Measurements from ENCODE around the gene CTBP2.

Gene CTBP2

DNA sequence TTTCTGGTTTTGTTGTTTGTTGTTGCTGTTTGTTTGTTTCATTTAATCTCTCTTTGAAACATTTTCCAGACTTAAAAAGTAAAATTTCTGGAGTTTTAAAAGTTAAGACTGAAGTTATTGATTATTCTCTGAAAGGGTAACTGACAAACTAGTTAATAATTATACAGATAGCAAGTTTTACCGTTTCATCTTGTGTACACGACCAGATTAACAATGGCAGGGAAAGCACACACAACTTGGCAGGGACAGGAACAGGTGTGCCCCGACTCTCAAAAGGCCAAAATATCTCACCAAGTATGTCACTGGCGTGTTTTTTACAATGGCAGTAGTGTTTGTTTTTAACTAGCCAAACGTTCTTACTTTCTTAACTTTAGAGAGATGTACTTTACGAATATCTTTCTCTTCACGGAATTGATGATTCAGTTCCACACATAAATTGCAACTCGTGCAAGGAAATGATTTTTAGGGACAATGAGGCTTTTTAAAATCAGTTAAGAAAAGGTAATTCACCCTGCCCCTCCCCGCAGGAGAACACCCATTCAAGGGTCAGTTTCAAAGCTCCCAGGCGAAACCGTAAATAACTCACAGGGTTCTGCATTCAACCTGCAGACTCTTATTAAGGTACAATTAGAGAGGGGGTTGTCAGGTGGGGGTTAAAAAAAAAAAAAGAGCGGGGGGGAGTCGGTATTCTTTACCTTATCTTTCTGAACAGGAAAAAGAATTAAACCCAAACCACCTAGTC, 3.5 kb downstream of the CTBP2 start:
- TF ChIP-seq HDGF (IDR thresholded peaks at IDR 0.05; ENCODE audit: borderline replicate concordance) (no peak), ARNT (IDR thresholded peaks at IDR 0.05) (no peak), ZNF384 (IDR thresholded peaks at IDR 0.05) (no peak), FOXA1 (IDR thresholded peaks at IDR 0.05) (no peak), TARDBP (IDR thresholded peaks at IDR 0.05) (no peak), FOXK2 (IDR thresholded peaks at IDR 0.05) (no peak), BHLHE40 (IDR thresholded peaks at IDR 0.05; ENCODE audit: borderline replicate concordance) (no peak), NFRKB (IDR thresholded peaks at IDR 0.05) (no peak), ELF4 (IDR thresholded peaks at IDR 0.05) (no peak), CTBP1 (IDR thresholded peaks at IDR 0.05; ENCODE audit: borderline replicate concordance) (no peak), SP1 (IDR thresholded peaks at IDR 0.05) (no peak), LEF1 (IDR thresholded peaks at IDR 0.05; ENCODE audit: borderline replicate concordance) (no peak), FOXM1 (IDR thresholded peaks at IDR 0.05; ENCODE audit: borderline replicate concordance) (no peak), L3MBTL2 (conservative IDR thresholded peaks at IDR 0.05) (no peak), SUZ12 (IDR thresholded peaks at IDR 0.05) (no peak)
- TF ChIP-seq, protein P1, sequence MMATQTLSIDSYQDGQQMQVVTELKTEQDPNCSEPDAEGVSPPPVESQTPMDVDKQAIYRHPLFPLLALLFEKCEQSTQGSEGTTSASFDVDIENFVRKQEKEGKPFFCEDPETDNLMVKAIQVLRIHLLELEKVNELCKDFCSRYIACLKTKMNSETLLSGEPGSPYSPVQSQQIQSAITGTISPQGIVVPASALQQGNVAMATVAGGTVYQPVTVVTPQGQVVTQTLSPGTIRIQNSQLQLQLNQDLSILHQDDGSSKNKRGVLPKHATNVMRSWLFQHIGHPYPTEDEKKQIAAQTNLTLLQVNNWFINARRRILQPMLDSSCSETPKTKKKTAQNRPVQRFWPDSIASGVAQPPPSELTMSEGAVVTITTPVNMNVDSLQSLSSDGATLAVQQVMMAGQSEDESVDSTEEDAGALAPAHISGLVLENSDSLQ (IDR thresholded peaks at IDR 0.05) = no peak
- ChIA-PET CTCF (no interaction called here), POLR2A (no interaction called here)
- DNase-seq (ENCODE audit: extremely low spot score) = no peak

DNA sequence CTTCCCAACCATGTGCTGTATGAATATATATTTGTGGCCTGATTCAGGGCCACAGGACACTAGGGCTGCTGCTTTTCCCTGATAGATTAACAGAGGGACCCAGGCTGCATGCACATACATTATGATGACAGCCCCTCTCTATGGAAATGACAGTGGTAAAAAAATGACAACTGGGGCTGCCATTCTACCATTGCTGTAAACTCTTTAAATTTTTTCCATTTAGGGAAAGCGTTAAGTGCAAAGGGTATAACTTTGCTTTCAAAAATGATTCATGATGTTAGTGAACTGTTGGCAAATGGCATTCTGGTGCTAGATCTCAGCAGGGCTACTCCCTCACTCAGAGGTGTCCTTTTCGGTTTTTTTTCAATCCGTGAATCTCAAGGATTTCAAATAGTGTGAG, 4.2 kb downstream of the CTBP2 start:
- CTCF ChIA-PET = no interaction called here

DNA sequence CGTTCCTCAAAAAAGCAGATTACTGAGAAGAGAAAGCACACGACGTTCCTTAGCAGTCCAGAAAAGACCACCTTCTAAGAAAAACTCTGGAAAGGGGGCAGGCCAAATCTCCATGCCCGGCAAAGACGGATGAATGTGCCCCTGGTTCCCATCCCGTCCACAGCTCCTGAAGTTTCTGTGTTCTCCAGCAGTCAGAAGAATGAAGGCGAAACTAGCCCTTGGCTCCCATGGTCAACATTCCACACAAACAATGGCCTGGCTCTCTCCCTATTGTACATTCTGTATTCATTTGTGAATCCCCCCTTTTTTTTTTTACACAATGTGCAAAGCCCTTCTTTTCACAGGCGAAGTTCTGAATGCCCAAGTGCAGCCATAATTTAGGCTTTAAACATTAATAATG, 5.3 kb downstream of the CTBP2 start:
- TF ChIP-seq L3MBTL2 (conservative IDR thresholded peaks at IDR 0.05) (no peak), ARNT (IDR thresholded peaks at IDR 0.05) (no peak), NFRKB (IDR thresholded peaks at IDR 0.05) (no peak), HDGF (IDR thresholded peaks at IDR 0.05; ENCODE audit: borderline replicate concordance) (no peak), ZNF384 (IDR thresholded peaks at IDR 0.05) (no peak), FOXA1 (IDR thresholded peaks at IDR 0.05) (no peak), ELF4 (IDR thresholded peaks at IDR 0.05) (no peak)
- TF ChIP-seq, protein P1 (IDR thresholded peaks at IDR 0.05) = no peak
- DNase-seq (ENCODE audit: extremely low spot score) = no peak
- ChIA-PET POLR2A (no interaction called here), CTCF (interaction anchor here (0.7 to 1.6 kb wide), 2 partner anchors 11 to 228 kb away, joined by 3 to 4 read pairs; no protein-coding TSS in a partner anchor)

More for the DNA sequence above, 4.2 kb downstream of the CTBP2 start:
- POLR2A ChIA-PET = no interaction called here
- no peak for TF ChIP-seq ELF4 (IDR thresholded peaks at IDR 0.05)
- no peak for TF ChIP-seq SUZ12 (IDR thresholded peaks at IDR 0.05)
- TF ChIP-seq ZNF384 (IDR thresholded peaks at IDR 0.05) = peak; percentile 67
- TF ChIP-seq, protein P1 (IDR thresholded peaks at IDR 0.05) = peak; percentile 80
- TF ChIP-seq LEF1 (IDR thresholded peaks at IDR 0.05; ENCODE audit: borderline replicate concordance) = no peak
- no peak for TF ChIP-seq TARDBP (IDR thresholded peaks at IDR 0.05)
- DNase-seq (ENCODE audit: extremely low spot score) = no peak

GRCh38 chr10:125154529-125154928, 5.8 kb downstream of the CTBP2 start:
- ChIA-PET CTCF (interaction anchor here (1.6 kb wide), 1 partner anchor 10 kb away, joined by 4 read pairs; no protein-coding TSS in a partner anchor), POLR2A (no interaction called here)
- TF ChIP-seq TARDBP (IDR thresholded peaks at IDR 0.05) = no peak
- no peak for TF ChIP-seq BHLHE40 (IDR thresholded peaks at IDR 0.05; ENCODE audit: borderline replicate concordance)
- TF ChIP-seq, protein P1 (IDR thresholded peaks at IDR 0.05) = no peak
- no peak for TF ChIP-seq SUZ12 (IDR thresholded peaks at IDR 0.05)
- no peak for TF ChIP-seq NFRKB (IDR thresholded peaks at IDR 0.05)
- no peak for TF ChIP-seq ARNT (IDR thresholded peaks at IDR 0.05)
- TF ChIP-seq HDGF (IDR thresholded peaks at IDR 0.05; ENCODE audit: borderline replicate concordance) = no peak
- DNase-seq (ENCODE audit: extremely low spot score) = no peak

GRCh38 chr10:125153703-125154490, 6.5 kb downstream of the CTBP2 start:
- POLR2A ChIA-PET = no interaction called here
- no peak for TF ChIP-seq CTBP1 (IDR thresholded peaks at IDR 0.05; ENCODE audit: borderline replicate concordance)
- TF ChIP-seq SUZ12 (IDR thresholded peaks at IDR 0.05) = no peak
- TF ChIP-seq ELF4 (IDR thresholded peaks at IDR 0.05) = no peak
- TF ChIP-seq, protein P1 (IDR thresholded peaks at IDR 0.05) = no peak
- TF ChIP-seq ZNF384 (IDR thresholded peaks at IDR 0.05) = no peak
- TF ChIP-seq BHLHE40 (IDR thresholded peaks at IDR 0.05; ENCODE audit: borderline replicate concordance) = no peak
- no peak for TF ChIP-seq LEF1 (IDR thresholded peaks at IDR 0.05; ENCODE audit: borderline replicate concordance)
- no peak for TF ChIP-seq ARNT (IDR thresholded peaks at IDR 0.05)
- no peak for TF ChIP-seq L3MBTL2 (conservative IDR thresholded peaks at IDR 0.05)
- no peak for TF ChIP-seq SP1 (IDR thresholded peaks at IDR 0.05)
- TF ChIP-seq FOXA1 (IDR thresholded peaks at IDR 0.05) = no peak
- TF ChIP-seq NFRKB (IDR thresholded peaks at IDR 0.05) = no peak
- TF ChIP-seq FOXK2 (IDR thresholded peaks at IDR 0.05) = no peak
- TF ChIP-seq TARDBP (IDR thresholded peaks at IDR 0.05) = no peak
- no peak for TF ChIP-seq HDGF (IDR thresholded peaks at IDR 0.05; ENCODE audit: borderline replicate concordance)
- no peak for DNase-seq (ENCODE audit: extremely low spot score)
- CTCF ChIA-PET = interaction anchor here (1.6 kb wide), 1 partner anchor 9 kb away, joined by 4 read pairs; no protein-coding TSS in a partner anchor
